DND-41 (cell line): ENCODE results near the gene ELMOD1.

Source experiments
- CTCF ChIP-seq: IDR thresholded peaks from 2 replicates; pipeline ENCODE4 v1.5.1; 2012; ENCODE audit warnings: borderline replicate concordance, low read length, moderate library complexity, mild to moderate bottlenecking; ENCODE audit not compliant: poor library complexity, severe bottlenecking; ENCODE audit errors: extremely low read depth
- EZH2 ChIP-seq: IDR thresholded peaks from 3 replicates; pipeline ENCODE4 v1.6.1; 2012; ENCODE audit warnings: borderline replicate concordance, low read depth, mild to moderate bottlenecking, moderate library complexity, low read length, inconsistent platforms; ENCODE audit not compliant: severe bottlenecking

- TF ChIP-seq CTCF (no peak), EZH2 (no peak)
These were observed 25.6 kb upstream of the ELMOD1 start, which contains the start of gene ALKBH8 for GRCh38 chr11:107565219-107565937.
